HG03378 (cell line): ENCODE measurements around the gene SRM.
"Not testable (repeated sequence)": the region's sequence is repeated elsewhere in the genome, so short reads cannot be mapped to it uniquely, and the experiment has no call there.

Experiments used
- ATAC-seq: cut with Tn5 transposase; IDR thresholded peaks from one replicate; pipeline ENCODE4 v1.9.1; 2021; ENCODE audit warnings: mild to moderate bottlenecking, moderate library complexity; ENCODE audit not compliant: unreplicated experiment

The SRM gene

DNA sequence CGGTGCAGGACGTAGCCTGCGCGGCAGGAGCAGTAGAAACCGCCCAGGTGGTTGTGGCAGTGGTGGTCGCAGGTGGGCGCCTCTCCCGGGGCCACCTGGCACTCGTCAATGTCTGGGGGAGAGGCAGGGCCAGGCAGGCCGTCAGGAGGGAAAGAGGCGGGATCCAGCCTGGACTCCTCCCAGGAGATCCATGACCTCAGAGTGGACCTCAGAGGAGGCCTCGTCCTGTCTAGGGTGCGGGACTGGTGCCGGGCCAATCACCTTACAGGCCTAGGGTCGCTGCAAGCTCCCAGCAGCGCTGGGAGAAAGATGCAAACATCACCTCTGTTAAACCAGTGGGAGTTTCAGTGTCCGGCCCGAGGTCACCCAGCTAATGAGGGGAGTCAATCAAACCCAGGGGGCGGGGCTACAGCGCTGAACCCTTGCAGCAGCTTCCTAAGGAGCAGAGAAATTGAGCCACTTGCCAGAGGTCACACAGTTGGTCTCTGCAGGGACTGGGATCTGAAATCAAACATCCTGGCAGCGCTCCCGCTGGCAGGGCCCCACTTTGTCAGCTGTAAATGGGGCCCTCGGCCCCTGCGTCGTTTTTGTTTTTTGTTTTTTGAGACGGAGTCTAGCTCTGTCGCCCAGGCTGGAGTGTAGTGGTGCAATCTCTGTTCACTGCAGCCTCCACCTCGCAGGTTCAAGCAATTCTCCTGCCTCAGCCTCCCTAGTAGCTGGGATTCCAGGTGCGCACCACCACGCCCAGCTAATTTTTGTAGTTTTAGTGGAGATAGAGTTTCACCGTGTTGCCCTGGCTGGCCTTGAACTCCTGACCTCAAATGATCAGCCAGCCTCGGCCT lies 14.2 kb downstream of the SRM start:
- no peak for ATAC-seq

DNA sequence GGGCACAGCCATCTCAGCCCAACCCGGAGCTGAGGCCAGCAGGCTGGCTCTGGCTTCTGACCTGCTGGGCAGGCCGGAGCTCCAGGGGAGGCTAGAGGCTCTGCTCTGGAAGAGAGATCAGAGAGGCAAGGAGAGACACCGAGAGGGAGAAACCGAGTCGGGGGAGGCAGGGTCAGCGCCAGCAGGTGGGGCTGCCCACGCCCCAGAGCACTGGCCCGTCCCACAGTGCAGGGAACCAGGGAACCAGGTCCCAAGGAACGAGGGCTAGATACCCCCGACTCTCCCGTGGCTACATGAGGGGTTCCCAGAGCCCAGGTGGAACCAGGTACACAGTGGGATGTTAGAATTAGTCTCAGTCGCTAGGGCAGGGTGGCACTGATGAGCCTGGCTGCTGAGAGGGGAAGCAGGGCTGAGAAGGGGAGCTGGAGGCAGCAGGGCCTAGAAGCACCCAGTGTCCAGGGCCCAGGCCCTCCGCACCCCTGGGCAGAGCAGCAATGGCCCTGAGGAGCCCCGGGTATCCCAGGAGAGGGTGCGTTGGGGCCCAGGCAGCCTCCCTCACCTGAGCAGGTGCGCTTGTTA lies 14.9 kb downstream of the SRM start:
- no peak for ATAC-seq

DNA sequence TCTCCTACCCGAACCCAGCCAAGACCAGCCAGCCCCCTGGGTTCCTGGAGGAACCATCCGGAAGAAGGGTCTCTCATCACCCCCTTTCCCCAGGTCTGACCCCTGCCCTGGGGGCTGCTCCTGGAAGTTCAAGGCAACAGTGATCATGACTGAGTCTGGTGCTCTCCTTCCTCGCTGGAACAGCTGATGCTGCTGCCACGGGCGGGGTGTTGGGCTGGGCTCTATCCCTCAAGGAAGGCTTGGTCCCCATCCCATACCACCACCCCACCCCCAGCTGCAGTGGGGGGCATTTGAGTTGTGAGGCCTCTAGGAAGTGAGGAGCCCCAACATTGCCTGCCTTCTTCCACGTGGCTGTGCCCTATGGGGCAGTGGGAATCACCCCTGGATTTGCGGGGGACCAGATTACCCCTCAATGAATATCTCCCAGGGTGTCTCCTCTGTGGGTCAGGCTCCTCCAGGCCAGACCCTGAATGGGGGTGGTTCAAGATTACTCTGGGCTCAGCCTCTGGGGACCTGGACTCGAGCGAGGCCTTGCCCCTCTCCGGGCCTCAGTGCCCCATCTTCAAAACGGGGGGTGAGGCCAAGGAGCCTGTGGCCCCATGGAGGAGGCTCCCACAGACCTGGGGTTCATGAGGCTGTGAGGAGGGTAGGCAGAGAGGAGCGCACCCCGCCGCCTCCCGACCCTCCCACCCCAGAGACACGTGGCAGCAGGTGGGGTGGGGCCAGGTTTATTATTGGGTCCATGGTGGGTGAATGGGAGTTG lies 15.6 kb downstream of the SRM start:
- ATAC-seq = no peak

DNA sequence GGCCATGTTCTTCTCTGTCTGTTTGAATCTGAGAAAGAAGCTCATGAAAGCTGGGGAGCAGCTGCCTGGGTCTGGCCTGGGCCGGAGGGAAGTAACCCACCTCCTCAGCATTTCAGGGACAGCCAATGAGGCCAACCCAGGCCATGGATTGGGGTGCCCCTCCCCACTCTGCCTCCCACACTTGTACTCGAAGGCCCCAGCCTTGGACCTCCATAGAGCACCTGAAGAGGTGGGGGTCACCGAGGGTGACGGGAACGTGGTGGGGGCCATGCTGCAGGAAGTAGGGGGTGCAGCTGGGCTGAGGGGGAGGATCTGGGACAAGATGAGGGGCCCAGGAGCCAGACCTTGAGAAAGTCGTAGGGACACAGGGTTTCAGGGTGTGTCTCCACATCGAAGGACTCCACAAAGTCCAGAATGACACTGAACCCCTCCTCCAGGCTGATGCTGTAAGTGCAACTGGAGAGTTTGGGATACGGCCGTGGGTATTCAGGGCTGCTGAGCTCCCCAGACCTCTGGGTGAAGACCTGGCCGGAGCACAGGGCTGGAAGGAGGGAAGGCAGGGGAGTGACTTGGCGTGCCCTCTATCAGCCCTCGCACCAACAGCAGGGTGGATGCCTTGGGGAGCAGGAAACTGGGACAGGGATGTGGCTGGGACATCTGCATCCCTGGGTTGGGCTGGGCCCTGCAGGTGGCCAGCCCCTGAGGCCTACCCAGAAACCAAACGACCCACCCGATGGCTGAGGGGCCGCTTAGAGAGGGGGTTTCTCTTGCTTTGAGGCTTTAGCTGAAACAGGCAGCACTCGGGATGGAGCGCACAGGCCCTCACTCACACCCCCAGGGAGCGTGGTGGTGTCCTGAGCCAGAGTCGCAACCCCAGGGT lies 16.6 kb downstream of the SRM start:
- no peak for ATAC-seq

DNA sequence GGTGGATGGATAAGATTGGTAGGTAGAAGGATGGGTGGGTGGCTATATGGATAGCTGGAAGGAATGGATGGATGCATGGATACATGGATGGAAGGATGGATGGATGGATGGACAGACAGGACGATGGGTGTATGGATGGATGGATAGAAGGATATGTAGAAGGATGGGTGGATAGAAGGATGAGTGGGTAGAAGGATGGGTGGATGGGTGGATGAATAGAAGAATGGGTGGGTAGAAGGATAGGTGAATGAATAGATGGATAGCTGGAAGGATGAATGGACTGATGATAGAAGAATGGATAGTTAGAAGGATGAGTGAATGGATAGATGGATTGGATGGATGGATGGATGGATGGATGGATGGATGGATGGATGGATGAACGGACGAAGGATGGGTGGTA lies 17.8 kb downstream of the SRM start:
- ATAC-seq = no peak

DNA sequence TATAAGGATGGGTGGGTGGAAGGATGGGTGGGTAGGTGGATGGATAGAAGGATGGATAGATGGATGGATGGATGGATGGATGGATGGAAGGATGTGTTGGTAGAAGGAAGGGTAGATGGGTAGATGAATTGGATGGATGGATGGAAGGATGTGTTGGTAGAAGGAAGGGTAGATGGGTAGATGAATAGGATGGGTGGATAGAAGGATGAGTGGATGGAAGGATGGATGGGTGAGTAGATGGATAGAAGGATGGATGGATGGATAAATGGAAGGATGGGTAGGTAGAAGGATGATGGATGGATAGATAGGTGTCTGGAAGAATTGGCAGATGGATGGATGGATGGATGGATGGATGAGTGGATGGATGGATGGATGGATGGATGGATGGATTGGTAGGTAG lies 18.8 kb downstream of the SRM start:
- no peak for ATAC-seq

DNA sequence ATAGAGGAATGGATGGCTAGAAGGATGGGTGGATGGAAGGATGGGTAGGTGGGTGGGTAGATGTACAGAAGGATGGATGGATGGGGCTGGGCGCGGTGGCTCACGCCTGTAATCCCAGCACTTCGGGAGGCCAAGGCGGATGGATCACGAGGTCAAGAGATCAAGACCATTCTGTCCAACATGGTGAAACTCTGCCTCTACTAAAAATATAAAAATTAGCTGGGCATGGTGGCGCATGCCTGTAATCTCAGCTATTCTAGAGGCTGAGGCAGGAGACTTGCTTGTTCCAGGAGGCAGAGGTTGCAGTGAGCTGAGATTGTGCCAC lies 19.8 kb downstream of the SRM start:
- ATAC-seq = not testable (repeated sequence)

DNA sequence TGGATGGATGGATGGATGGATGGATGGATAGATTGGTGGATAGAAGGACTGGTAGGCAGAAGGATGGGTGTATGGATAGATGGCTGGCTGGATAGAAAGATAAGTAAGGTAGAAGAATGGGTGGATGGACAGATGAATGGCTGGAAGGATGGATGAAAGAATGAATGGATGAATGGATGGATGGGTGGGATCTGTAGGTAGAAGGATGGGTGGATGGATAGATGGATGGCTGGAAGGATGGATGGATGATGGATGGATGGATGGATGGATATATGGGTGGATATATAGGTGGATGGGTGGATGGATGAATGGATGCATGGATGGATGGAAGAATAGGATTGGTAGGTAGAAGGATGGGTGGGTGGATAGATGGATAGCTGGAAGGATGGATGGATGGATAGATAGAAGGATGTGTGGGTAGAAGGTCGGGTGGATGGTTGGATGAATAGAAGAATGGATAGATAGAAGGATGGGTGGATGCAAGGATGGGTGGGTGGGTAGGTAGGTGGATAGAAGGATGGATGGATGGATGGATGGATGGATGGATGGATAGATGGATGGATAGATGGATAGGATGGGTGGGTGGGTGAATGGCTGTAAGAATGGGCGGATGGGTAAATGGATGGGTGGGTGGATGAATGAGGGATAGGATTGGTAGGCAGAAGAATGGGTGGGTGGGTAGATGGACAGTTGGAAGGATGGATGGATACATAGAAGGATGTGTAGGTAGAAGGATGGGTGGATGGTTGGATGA lies 20.3 kb downstream of the SRM start:
- no peak for ATAC-seq

DNA sequence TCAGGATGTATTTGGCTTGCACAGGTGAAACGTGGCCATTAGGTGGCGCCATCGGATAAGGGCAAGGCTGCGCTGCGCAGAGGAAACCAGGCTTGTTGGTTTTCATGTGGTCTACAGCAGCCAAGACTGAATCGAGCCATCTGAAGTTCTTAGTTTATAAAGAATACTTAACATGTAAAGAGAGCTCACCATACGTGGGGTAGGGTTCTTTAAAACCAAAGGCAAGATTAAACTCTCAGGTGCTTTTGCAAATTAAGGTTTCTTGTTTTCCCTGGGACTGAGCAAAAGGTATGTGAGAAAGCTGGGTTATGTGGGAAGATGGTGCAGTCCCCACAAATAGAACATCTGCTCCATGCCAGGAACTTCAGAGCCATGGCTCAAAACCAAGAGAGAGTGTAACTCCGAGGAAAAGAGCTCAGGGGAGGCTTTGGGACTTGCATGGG lies 22.1 kb downstream of the SRM start:
- no peak for ATAC-seq

DNA sequence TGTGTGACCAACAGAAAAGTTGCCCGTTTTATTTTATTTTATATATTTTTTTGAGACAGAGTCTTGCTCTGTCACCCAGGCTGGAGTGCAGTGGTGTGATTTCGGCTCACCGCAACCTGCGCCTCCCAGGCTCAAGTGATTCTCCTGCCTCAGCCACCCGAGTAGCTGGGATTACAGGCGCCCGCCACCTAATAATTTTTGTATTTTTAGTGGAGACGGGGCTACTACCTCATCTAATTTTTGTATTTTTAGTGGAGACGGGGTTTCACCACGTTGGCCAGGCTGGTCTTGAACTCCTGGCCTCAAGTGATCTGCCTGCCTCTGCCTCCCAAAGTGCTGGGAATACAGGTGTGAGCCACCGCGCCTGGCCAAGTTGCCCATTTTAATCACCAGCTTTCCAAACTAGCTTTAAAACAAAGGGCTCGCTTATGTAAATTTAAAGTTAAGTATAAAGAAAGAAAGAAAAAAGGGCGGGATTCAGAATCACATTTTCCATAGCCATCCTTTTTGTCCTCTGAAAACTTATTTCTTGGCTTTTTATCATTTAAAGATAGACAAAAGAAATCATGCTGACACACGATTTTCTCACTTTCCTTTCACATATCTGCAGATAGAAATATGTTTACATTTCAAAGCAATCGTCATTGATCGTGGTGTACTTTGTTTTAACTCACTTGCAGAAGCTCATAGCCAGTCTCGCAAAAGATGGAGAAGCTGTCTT lies 22.6 kb downstream of the SRM start:
- not testable (repeated sequence) for ATAC-seq

DNA sequence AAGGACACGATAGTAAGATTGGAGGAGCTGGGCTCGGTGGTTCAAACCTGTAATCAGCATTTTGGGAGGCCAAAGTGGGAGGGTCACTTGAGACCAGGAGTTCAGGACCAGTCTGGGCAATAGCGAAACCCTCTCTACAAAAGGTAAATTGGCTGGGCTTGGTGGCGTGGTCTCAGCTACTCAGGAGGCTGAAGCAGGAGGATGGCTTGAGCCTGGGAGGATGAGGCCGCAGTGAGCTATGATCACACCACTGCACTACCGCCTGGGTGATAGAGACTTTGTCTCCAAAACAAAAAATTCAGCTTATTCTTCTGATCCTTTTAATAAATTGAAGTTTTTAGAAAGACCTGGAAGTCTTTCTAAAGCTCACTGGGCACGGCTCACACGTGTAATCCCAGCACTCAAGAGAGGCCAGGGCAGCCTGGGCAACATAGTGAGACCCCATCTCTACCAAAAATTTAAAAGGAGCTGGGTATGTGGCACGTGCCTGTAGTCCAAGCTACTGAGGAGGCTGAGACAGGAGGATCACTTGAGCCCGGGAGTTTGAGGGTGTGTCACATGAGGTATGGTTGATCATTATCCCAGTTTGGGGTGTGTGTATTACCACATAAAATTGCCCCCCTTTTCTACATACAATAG lies 28.1 kb downstream of the SRM start:
- ATAC-seq = no peak

DNA sequence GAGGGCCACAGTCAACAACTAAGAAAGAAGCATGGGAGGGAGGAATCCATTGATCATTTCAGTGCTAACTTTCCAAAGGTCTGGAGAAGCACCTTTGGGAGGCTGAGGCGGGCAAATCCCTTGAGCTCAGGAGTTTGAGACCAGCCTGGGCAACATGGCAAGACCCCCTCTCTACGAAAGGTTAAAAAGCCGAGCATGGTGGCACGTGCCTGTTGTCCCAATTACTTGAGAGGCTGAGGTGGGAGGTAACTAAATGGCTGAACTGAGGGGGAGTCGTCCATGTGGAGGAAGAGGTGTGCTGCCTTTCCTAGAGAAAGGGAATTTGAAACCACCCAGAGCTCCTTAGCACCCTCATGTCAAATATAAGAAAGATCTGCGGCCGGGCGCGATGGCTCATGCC lies 29.0 kb downstream of the SRM start:
- no peak for ATAC-seq

DNA sequence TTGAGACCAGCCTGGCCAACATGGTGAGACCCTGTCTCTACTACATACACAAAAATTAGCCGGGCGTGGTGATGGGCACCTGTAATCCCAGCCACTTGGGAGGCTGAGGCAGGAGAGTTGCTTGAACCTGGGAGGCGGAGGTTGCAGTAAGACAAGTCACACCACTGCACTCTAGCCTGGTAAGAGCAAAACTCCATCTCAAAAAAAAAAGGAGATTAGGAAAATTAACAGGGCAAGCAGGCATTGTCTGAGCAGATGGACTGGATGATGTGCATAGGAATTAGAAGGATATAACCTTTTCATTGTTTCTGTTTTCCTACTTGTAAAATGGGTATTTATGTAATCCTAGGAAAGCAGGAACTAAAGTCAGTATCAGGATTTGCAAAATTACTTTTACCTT lies 31.8 kb downstream of the SRM start:
- no peak for ATAC-seq

DNA sequence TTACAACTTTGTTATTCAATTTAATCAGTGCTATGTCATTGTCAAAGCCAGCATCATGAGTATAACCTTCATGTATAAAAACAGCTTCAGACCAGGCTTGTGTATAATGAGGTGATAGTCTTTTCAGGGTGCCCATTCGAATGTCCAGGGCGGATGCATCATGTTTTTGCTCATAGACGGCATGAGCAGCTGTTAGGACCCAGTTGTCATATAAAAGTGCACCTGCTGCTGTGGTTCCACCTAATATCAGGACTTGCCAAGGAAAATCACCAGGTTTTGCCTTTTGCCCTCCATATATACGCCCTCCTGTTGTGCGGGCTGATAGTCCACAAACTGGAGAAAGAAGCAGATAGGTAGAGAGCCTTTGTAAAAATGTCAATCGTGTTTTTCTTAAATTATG lies 32.5 kb downstream of the SRM start:
- no peak for ATAC-seq

DNA sequence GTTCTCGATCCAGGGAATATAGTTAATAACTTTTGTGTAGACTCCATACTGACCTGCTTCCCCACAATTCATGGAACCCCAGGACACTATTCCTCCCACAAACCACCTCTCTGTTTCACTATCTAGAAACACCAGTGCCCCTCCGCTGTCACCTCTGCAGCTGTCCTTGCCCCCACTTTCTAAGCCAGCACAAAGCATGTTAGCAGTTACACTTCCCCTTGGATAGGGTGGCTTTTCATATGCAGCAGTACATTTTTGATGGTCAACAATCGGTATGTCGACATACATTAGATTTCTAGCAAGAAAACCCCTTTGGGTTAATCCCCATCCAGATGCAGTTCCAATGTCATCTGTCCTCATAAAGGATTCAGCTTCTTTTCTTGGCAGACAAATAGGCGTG lies 32.9 kb downstream of the SRM start:
- no peak for ATAC-seq

DNA sequence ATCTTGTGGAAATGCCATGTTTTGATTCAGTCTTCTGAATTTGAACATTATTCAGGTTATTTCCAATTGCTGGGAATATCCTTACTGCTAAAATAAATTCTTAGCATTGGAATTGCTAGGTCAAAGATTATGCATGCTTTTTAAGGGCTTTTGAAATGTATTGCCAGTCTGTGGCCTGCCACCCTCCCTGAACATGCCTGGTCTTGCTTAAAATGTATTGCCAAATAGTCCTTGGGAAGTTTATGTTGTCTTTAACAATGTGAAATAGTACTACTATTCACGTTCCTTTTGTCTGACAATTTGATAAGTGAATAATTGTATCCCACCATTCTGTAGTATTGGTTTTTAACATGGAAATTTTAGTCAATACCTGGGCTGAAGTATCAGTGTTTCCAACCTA lies 33.8 kb downstream of the SRM start:
- ATAC-seq = no peak

DNA sequence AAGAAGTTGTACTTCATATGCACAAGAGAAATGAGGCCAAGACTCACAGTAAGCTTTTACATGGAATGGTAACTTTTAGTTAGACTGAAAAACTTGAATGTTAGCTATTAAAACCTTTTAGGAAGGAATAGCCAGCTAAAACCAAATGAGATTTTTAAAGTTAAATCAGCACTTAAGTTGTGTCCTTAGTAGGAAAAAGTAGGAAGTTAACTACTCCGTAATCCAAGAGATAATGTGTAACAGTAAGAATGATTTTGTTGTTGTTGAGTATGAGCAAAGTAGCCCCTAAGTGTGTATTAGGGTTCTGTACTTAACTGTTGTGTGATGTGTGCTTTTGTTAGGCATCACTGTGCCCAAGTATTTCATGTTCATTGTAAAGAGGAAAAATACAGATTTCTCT lies 34.2 kb downstream of the SRM start:
- no peak for ATAC-seq

DNA sequence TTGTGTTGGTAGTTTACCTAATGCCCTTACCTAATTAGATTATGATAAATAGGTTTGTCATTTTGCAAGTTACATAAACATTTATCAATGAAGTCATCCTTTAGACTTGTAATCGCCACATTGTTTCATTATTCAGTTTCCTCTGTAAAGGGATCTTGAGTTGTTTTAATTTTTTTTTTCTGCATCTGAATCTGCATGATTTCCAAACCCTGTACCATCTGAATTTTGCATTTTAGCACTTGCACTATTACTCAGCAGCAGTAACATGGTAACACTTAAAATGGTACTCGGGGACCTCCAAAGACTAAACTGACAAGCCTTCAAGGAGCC lies 35.0 kb downstream of the SRM start:
- ATAC-seq = no peak

DNA sequence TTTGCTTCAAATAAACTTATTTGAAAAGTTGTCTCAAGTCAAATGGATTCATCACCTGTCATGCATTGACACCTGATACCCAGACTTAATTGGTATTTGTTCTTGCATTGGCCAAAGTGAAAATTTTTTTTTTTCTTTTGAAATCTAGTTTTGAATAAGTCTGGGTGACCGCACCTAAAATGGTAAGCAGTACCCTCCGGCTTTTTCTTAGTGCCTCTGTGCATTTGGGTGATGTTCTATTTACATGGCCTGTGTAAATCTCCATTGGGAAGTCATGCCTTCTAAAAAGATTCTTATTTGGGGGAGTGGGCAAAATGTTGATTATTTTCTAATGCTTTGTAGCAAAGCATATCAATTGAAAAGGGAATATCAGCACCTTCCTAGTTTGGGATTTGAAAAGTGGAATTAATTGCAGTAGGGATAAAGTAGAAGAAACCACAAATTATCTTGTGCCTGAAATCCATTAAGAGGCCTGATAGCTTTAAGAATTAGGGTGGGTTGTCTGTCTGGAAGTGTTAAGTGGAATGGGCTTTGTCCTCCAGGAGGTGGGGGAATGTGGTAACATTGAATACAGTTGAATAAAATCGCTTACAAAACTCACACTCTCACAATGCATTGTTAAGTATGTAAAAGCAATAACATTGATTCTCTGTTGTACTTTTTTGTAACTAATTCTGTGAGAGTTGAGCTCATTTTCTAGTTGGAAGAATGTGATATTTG lies 35.5 kb downstream of the SRM start:
- no peak for ATAC-seq
